Hepatocyte (in vitro differentiated cells): ENCODE measurements around the gene UBE2L3.
"Not testable (repeated sequence)": the region's sequence is repeated elsewhere in the genome, so short reads cannot be mapped to it uniquely, and the experiment has no call there.

Experiments used
- EZH2 ChIP-seq: fragments of 200-600 bp; sonication (generic); IDR thresholded peaks from 2 replicates; pipeline ENCODE4 v1.6.1; 2016; ENCODE audit warnings: antibody characterized with exemption, mild to moderate bottlenecking, borderline replicate concordance
- TF ChIP-seq, protein P1 (sequence below): fragments of 200-600 bp; sonication (generic); IDR thresholded peaks from 2 replicates; pipeline ENCODE4 v1.5.1; 2016; ENCODE audit warnings: antibody characterized with exemption, mild to moderate bottlenecking; ENCODE audit not compliant: poor library complexity

DNA sequence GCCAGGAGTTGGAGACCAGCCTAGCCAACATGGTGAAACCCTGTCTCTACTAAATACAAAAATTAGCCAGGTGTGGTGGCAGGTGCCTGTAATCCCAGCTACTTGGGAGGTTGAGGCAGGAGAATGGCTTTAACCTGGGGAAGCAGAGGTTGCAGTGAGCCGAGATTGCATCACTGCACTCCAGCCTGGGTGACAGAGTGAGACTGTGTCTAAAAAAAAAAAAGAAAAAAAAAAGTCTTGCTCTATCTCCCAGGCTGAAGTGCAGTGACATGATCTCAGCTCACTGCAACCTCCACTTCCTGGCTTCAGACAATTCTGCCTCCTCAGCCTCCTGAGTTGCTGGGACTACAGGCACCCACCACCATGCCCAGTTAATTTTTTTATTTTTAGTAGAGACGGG, 69.9 kb downstream of the UBE2L3 start:
- TF ChIP-seq EZH2: not testable (repeated sequence)
- TF ChIP-seq, protein P1, sequence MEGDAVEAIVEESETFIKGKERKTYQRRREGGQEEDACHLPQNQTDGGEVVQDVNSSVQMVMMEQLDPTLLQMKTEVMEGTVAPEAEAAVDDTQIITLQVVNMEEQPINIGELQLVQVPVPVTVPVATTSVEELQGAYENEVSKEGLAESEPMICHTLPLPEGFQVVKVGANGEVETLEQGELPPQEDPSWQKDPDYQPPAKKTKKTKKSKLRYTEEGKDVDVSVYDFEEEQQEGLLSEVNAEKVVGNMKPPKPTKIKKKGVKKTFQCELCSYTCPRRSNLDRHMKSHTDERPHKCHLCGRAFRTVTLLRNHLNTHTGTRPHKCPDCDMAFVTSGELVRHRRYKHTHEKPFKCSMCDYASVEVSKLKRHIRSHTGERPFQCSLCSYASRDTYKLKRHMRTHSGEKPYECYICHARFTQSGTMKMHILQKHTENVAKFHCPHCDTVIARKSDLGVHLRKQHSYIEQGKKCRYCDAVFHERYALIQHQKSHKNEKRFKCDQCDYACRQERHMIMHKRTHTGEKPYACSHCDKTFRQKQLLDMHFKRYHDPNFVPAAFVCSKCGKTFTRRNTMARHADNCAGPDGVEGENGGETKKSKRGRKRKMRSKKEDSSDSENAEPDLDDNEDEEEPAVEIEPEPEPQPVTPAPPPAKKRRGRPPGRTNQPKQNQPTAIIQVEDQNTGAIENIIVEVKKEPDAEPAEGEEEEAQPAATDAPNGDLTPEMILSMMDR: not testable (repeated sequence)
